T47D (cell line): ENCODE results near the gene NTMT2.

Source experiments
- DNase-seq, 2 experiments: peaks; one replicate each; pipeline versions ENCODE4 v3.0.0 to v3.0.0-alpha.2; 2011 to 2012; ENCODE audit warnings: low read depth in 1 of 2, low spot score in 1 of 2
- JUND ChIP-seq: IDR thresholded peaks from 2 replicates; pipeline ENCODE4 v1.6.1; 2012; ENCODE audit warnings: low read depth
- in situ Hi-C: cut with HindIII; loops from 2 replicates; pipeline ENCODE4 v1.10.0; 2016; ENCODE audit warnings: low sequenced_read_pairs, low pct_unique_long_range_greater_than_20kb

The NTMT2 gene

GRCh38 chr1:170134521-170134920 lies 11.2 kb upstream of the NTMT2 start:
- in situ Hi-C loops = no loop called here
- DNase-seq = no peak
- TF ChIP-seq JUND = no peak

GRCh38 chr1:170140371-170140770 lies 5.4 kb upstream of the NTMT2 start:
- no peak for TF ChIP-seq JUND
- in situ Hi-C loops = no loop called here
- no peak for DNase-seq

- in situ Hi-C loops = no loop called here
- no peak for DNase-seq
- TF ChIP-seq JUND = no peak
Observed at GRCh38 chr1:170145061-170145460, 698 bp upstream of the NTMT2 start.

- in situ Hi-C loops = no loop called here
- TF ChIP-seq JUND = no peak
Observed at GRCh38 chr1:170146720-170147263, 1.0 kb downstream of the NTMT2 start.

GRCh38 chr1:170149241-170149640 lies 3.5 kb downstream of the NTMT2 start:
- no peak for TF ChIP-seq JUND
- in situ Hi-C loops = no loop called here
- DNase-seq = no peak

More at GRCh38 chr1:170146720-170147263, 1.0 kb downstream of the NTMT2 start:
- no peak for DNase-seq

- TF ChIP-seq JUND = no peak
- in situ Hi-C loops = no loop called here
- DNase-seq = no peak
Observed at GRCh38 chr1:170150016-170150415, 4.3 kb downstream of the NTMT2 start.

GRCh38 chr1:170150921-170151320 lies 5.2 kb downstream of the NTMT2 start:
- in situ Hi-C loops = no loop called here
- DNase-seq = no peak
- TF ChIP-seq JUND = no peak

GRCh38 chr1:170153417-170153816 lies 7.7 kb downstream of the NTMT2 start:
- no peak for TF ChIP-seq JUND
- DNase-seq = no peak
- in situ Hi-C loops = no loop called here

- in situ Hi-C loops = no loop called here
- no peak for TF ChIP-seq JUND
- DNase-seq = no peak
Observed at GRCh38 chr1:170155055-170155454, 9.3 kb downstream of the NTMT2 start.

- in situ Hi-C loops = no loop called here
- TF ChIP-seq JUND = no peak
- no peak for DNase-seq
Observed at GRCh38 chr1:170156594-170156993, 10.8 kb downstream of the NTMT2 start.

- in situ Hi-C loops = no loop called here
- no peak for DNase-seq
- no peak for TF ChIP-seq JUND
Observed at GRCh38 chr1:170157820-170158219, 12.1 kb downstream of the NTMT2 start.

- no peak for TF ChIP-seq JUND
- no peak for DNase-seq
- in situ Hi-C loops = no loop called here
Observed at GRCh38 chr1:170162459-170163246, 16.9 kb downstream of the NTMT2 start.

GRCh38 chr1:170164103-170164763 lies 18.5 kb downstream of the NTMT2 start:
- in situ Hi-C loops = no loop called here
- no peak for TF ChIP-seq JUND
- DNase-seq = no peak
